Gastrocnemius medialis (tissue), 4 donors: ENCODE measurements around the gene NR3C2. TPM values are rescaled to one million over a fixed set of nuclear protein-coding genes. Genes with fewer than 3 reads are reported as not detected.

Source experiments
- ATAC-seq, 2 donors: fragments of 150-250 bp; one replicate each; pipeline ENCODE4 v1.9.1; 2016
- DNase-seq, 2 donors: peaks; one replicate each; pipeline ENCODE4 v3.0.0-alpha.2; 2019
- H3K27ac ChIP-seq, 4 donors: fragments of 200-600 bp; sonication (generic); 1 replicate in 1 of 4; 2 replicates in 3 of 4; pipeline ENCODE4 v1.5.1; 2016 to 2018; ENCODE audit warnings: mild to moderate bottlenecking in 2 of 4, moderate library complexity in 1 of 4
- H3K27me3 ChIP-seq, 3 donors: fragments of 200-600 bp; sonication (generic) in 2 of 3; 1 replicate in 1 of 3; 2 replicates in 2 of 3; pipeline versions ENCODE4 v1.5.1 to v1.6.0; 2016 to 2019; ENCODE audit warnings: mild to moderate bottlenecking in 1 of 3, moderate library complexity in 1 of 3
- H3K36me3 ChIP-seq, 2 donors: fragments of 200-600 bp; sonication (generic) in 1 of 2; one replicate each; pipeline ENCODE4 v1.5.1; 2017 to 2018
- H3K4me1 ChIP-seq, 2 donors: fragments of 200-600 bp; sonication (generic) in 1 of 2; one replicate each; pipeline ENCODE4 v1.5.1; 2016 to 2017; ENCODE audit warnings: mild to moderate bottlenecking in 2 of 2
- H3K4me3 ChIP-seq, 4 donors: fragments of 200-600 bp; sonication (generic) in 3 of 4; 1 replicate in 1 of 4; 2 replicates in 3 of 4; pipeline ENCODE4 v1.5.1; 2016 to 2019; ENCODE audit warnings: mild to moderate bottlenecking in 2 of 4
- H3K9me3 ChIP-seq, 3 donors: fragments of 200-600 bp; sonication (generic) in 2 of 3; 1 replicate in 1 of 3; 2 replicates in 2 of 3; pipeline ENCODE4 v1.5.1; 2016 to 2019
- POLR2A ChIP-seq, 2 donors: fragments of 450-650 bp; IDR thresholded peaks; one replicate each; pipeline ENCODE4 v1.6.1; 2017; ENCODE audit warnings: antibody characterized with exemption in 2 of 2, mild to moderate bottlenecking in 2 of 2, moderate library complexity in 2 of 2
- in situ Hi-C, 4 donors: fragments of 200-750 bp; cut with MboI; loops; one replicate each; pipeline versions ENCODE4 v1.15.0 to v1.8.0; 2017; ENCODE audit warnings: low sequenced_read_pairs in 4 of 4
- intact Hi-C: fragments of 100-400 bp; cut with DNase I; formaldehyde crosslinking; loops from one replicate; pipeline ENCODE4 v1.15.1; 2023; ENCODE audit warnings: low total_unique reads
- total RNA-seq, 4 donors: library from RNA; depleted of rRNA; stranded (reverse); fragments of >200 nt; gene quantifications; one replicate each; pipeline versions ENCODE4 v1.1.0 to v1.2.3, GENCODE V29; 2016
- TF ChIP-seq, protein P1 (sequence below), 5 experiments: fragments of 450-650 bp in 3 of 5; fragments of 200-600 bp in 2 of 5; sonication (generic) in 2 of 5; IDR thresholded peaks in 4 of 5; conservative IDR thresholded peaks in 1 of 5; 1 replicate in 4 of 5; 2 replicates in 1 of 5; pipeline ENCODE4 v1.5.1; 2016 to 2019; ENCODE audit warnings: antibody characterized with exemption in 5 of 5, mild to moderate bottlenecking in 3 of 5, moderate library complexity in 3 of 5

The NR3C2 gene
- total RNA-seq, 4 donors from 2014 or later: 5.6 to 10.4 (median 8.1) TPM

DNA sequence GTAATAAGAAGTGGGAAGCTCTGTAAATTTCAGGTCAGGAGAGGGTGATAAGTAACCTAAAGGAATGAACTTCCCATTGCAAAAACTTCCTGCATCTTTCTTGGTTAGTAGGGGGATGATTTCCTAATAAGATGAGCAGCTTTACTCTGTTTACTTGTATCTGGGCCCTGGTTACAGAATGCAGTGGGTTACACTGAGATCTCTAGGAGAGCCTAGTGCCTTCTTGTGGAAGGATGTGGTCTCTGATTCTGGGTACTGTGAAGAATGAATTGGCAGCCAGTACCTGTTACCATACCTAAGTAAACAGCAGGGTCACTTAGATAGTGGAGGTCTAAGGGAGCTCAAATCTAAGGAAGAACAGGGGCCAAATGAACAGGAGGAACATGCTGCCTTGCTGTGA is 389.8 kb downstream of the NR3C2 start:
- TF ChIP-seq, protein P1, sequence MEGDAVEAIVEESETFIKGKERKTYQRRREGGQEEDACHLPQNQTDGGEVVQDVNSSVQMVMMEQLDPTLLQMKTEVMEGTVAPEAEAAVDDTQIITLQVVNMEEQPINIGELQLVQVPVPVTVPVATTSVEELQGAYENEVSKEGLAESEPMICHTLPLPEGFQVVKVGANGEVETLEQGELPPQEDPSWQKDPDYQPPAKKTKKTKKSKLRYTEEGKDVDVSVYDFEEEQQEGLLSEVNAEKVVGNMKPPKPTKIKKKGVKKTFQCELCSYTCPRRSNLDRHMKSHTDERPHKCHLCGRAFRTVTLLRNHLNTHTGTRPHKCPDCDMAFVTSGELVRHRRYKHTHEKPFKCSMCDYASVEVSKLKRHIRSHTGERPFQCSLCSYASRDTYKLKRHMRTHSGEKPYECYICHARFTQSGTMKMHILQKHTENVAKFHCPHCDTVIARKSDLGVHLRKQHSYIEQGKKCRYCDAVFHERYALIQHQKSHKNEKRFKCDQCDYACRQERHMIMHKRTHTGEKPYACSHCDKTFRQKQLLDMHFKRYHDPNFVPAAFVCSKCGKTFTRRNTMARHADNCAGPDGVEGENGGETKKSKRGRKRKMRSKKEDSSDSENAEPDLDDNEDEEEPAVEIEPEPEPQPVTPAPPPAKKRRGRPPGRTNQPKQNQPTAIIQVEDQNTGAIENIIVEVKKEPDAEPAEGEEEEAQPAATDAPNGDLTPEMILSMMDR (IDR thresholded peaks at IDR 0.05 in 4 of 5, conservative IDR thresholded peaks at IDR 0.05 in 1 of 5): no peak
- no peak for DNase-seq
- intact Hi-C loops: loop anchor here (10.0 kb wide), 2 partner anchors 162 to 392 kb away; partner anchors contain the start of gene NR3C2
- ATAC-seq: peak; percentile 10 to 13
- Histone ChIP-seq H3K27me3 (no peaks in the 10 kb centered on the region), H3K4me1 (peaks cover 63 to 73% of the 10 kb centered on the region in 2 donors), H3K27ac (peak overlapping the region; percentile 66 to 89 (median 84)), H3K9me3 (no peaks in the 10 kb centered on the region), H3K4me3 (no peak overlapping the region), H3K36me3 (no peaks in the 10 kb centered on the region)
- in situ Hi-C loops: loop anchor here in 2 of 4 donors (5.0 to 10.0 kb wide), 2 partner anchors 45 to 68 kb away; no protein-coding TSS in a partner anchor

DNA sequence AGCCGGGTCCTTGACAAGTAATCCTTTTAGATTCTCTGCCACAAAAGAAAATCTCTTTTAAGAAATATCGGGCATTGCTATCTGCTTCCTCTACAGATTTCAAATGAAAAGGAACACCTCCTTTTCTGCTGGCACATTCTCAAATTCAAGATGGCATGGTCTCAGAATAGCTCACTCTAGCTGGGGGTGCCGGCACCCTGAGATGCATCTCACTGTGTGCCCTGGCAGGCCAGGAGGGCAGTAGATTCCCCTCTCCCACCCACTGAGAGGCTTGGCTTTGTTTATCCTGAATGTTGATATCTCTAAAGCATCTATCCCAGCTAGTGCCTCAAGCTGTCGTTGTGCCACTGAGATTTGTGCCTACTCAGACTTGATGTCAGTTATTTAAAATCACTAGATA is 390.8 kb downstream of the NR3C2 start:
- in situ Hi-C loops (loop anchor here in 2 of 4 donors (5.0 to 10.0 kb wide), 2 partner anchors 44 to 67 kb away; no protein-coding TSS in a partner anchor), intact Hi-C loops (loop anchor here (10.0 kb wide), 2 partner anchors 163 to 393 kb away; partner anchors contain the start of gene NR3C2)
- ATAC-seq (no peak), DNase-seq (no peak)
- H3K4me3 ChIP-seq: no peak overlapping the region
- H3K9me3 ChIP-seq: no peaks in the 10 kb centered on the region
- H3K27ac ChIP-seq: peak overlapping the region in 3 of 4 donors; percentile 83 to 89 (median 84)
- H3K27me3 ChIP-seq: no peaks in the 10 kb centered on the region
- H3K36me3 ChIP-seq: no peaks in the 10 kb centered on the region
- TF ChIP-seq, protein P1 (IDR thresholded peaks at IDR 0.05 in 4 of 5, conservative IDR thresholded peaks at IDR 0.05 in 1 of 5): no peak
- TF ChIP-seq POLR2A (IDR thresholded peaks at IDR 0.05): no peak
- H3K4me1 ChIP-seq: peaks cover 57 to 62% of the 10 kb centered on the region in 2 donors

GRCh38 chr4:148048598-148048997 is 393.6 kb downstream of the NR3C2 start:
- H3K4me3 ChIP-seq: no peak overlapping the region
- no peak for ATAC-seq
- H3K4me1 ChIP-seq: peaks cover 41 to 50% of the 10 kb centered on the region in 2 donors
- H3K27ac ChIP-seq: no peak overlapping the region
- in situ Hi-C loops (no loop called here), intact Hi-C loops (loop anchor here (10.0 kb wide), 1 partner anchor 224 kb away; no protein-coding TSS in a partner anchor)
- no peak for DNase-seq
- H3K9me3 ChIP-seq: no peaks in the 10 kb centered on the region
- TF ChIP-seq POLR2A (IDR thresholded peaks at IDR 0.05): no peak
- TF ChIP-seq, protein P1 (IDR thresholded peaks at IDR 0.05 in 4 of 5, conservative IDR thresholded peaks at IDR 0.05 in 1 of 5): no peak
- H3K27me3 ChIP-seq: no peaks in the 10 kb centered on the region
- no peaks in the 10 kb centered on the region for H3K36me3 ChIP-seq

GRCh38 chr4:148044912-148045352 is 397.3 kb downstream of the NR3C2 start:
- Histone ChIP-seq H3K4me1 (peaks cover 35 to 39% of the 10 kb centered on the region in 2 donors), H3K36me3 (no peaks in the 10 kb centered on the region), H3K4me3 (peak overlapping the region; percentile 42 to 48 (median 47)), H3K27me3 (no peaks in the 10 kb centered on the region), H3K27ac (peak overlapping the region; percentile 88 to 93 (median 91)), H3K9me3 (no peaks in the 10 kb centered on the region)
- ATAC-seq (peak; percentile 58 to 60), DNase-seq (peak in 1 of 2 donors; percentile 57)
- in situ Hi-C loops: no loop called here
- intact Hi-C loops: loop anchor here (1.0 to 10.0 kb wide), 2 partner anchors 38 to 220 kb away; no protein-coding TSS in a partner anchor
- TF ChIP-seq, protein P1 (IDR thresholded peaks at IDR 0.05 in 4 of 5, conservative IDR thresholded peaks at IDR 0.05 in 1 of 5): no peak
